ENCODE measurements around the gene PLEKHN1.

- TF ChIP-seq, protein P1, sequence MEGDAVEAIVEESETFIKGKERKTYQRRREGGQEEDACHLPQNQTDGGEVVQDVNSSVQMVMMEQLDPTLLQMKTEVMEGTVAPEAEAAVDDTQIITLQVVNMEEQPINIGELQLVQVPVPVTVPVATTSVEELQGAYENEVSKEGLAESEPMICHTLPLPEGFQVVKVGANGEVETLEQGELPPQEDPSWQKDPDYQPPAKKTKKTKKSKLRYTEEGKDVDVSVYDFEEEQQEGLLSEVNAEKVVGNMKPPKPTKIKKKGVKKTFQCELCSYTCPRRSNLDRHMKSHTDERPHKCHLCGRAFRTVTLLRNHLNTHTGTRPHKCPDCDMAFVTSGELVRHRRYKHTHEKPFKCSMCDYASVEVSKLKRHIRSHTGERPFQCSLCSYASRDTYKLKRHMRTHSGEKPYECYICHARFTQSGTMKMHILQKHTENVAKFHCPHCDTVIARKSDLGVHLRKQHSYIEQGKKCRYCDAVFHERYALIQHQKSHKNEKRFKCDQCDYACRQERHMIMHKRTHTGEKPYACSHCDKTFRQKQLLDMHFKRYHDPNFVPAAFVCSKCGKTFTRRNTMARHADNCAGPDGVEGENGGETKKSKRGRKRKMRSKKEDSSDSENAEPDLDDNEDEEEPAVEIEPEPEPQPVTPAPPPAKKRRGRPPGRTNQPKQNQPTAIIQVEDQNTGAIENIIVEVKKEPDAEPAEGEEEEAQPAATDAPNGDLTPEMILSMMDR (IDR thresholded peaks at IDR 0.05; ENCODE audit: low read length) = no peak
- TF ChIP-seq EZH2phosphoT487 (IDR thresholded peaks at IDR 0.05; ENCODE audit: low read length) = no peak
These were observed 32.4 kb downstream of the PLEKHN1 start for GRCh38 chr1:998745-998994.
